Keratinocyte (primary cell): Measurements from ENCODE around the gene TMA16. TPM values are rescaled to one million over a fixed set of nuclear protein-coding genes. Genes with fewer than 3 reads are reported as not detected.

ENCODE experiments used
- DNase-seq: peaks from one replicate; pipeline ENCODE4 v3.0.0-alpha.2; 2011; ENCODE audit warnings: low read depth, missing footprints, low spot score
- FAIRE-seq: peaks from 2 replicates; lab custom pipeline; 2011; peaks lifted over from hg19 to GRCh38; lab: Jason Lieb, UNC
- H2AFZ ChIP-seq: 2 replicates; pipeline ENCODE4 v1.6.0; 2012; ENCODE audit warnings: low read length, control low read depth, inconsistent platforms; ENCODE audit not compliant: control insufficient read depth
- H3K27ac ChIP-seq: 2 replicates; pipeline ENCODE4 v1.5.1; 2011; ENCODE audit warnings: low read length; ENCODE audit not compliant: control insufficient read depth, insufficient read depth
- H3K27me3 ChIP-seq: 3 replicates; pipeline ENCODE4 v1.6.0; 2011; ENCODE audit warnings: low read length; ENCODE audit not compliant: control insufficient read depth, insufficient read depth; ENCODE audit errors: extremely low read depth
- H3K36me3 ChIP-seq, 2 experiments: 2 replicates in 1 of 2; 3 replicates in 1 of 2; pipeline ENCODE4 v1.5.1; 2011; ENCODE audit warnings: low read length in 2 of 2, mild to moderate bottlenecking in 1 of 2; ENCODE audit not compliant: control insufficient read depth in 2 of 2, insufficient read depth in 2 of 2; ENCODE audit errors: extremely low read depth in 1 of 2
- H3K4me1 ChIP-seq: 3 replicates; pipeline ENCODE4 v1.5.1; 2011; ENCODE audit warnings: low read length; ENCODE audit not compliant: control insufficient read depth, insufficient read depth; ENCODE audit errors: extremely low read depth
- H3K4me2 ChIP-seq: 3 replicates; pipeline ENCODE4 v1.6.0; 2011; ENCODE audit warnings: low read depth, low read length; ENCODE audit not compliant: control insufficient read depth, insufficient read depth; ENCODE audit errors: extremely low read depth
- H3K4me3 ChIP-seq, 3 experiments: fragments of 200-600 bp in 1 of 3; sonication (generic) in 1 of 3; 2 replicates in 2 of 3; 3 replicates in 1 of 3; pipeline ENCODE4 v1.5.1; 2011 to 2016; ENCODE audit warnings: low read length in 3 of 3, mild to moderate bottlenecking in 3 of 3, control low read depth in 2 of 3, inconsistent platforms in 1 of 3, low read depth in 1 of 3, mixed read lengths in 1 of 3, mixed run types in 1 of 3, moderate library complexity in 1 of 3; ENCODE audit not compliant: control insufficient read depth in 2 of 3, insufficient read depth in 2 of 3; ENCODE audit errors: extremely low read depth in 1 of 3
- H3K79me2 ChIP-seq: 2 replicates; pipeline ENCODE4 v1.6.0; 2012; ENCODE audit warnings: low read length; ENCODE audit not compliant: control insufficient read depth, insufficient read depth
- H3K9ac ChIP-seq: 3 replicates; pipeline ENCODE4 v1.6.0; 2011; ENCODE audit warnings: low read length; ENCODE audit not compliant: control insufficient read depth, insufficient read depth; ENCODE audit errors: extremely low read depth
- H3K9me1 ChIP-seq: 3 replicates; pipeline ENCODE4 v1.6.0; 2011; ENCODE audit warnings: low read length; ENCODE audit not compliant: control insufficient read depth, insufficient read depth; ENCODE audit errors: extremely low read depth
- H3K9me3 ChIP-seq: 2 replicates; pipeline ENCODE4 v1.5.1; 2012; ENCODE audit warnings: low read depth, low read length; ENCODE audit not compliant: control insufficient read depth
- H4K20me1 ChIP-seq: 3 replicates; pipeline ENCODE4 v1.6.0; 2011; ENCODE audit warnings: low read length; ENCODE audit not compliant: control insufficient read depth, insufficient read depth; ENCODE audit errors: extremely low read depth
- EZH2 ChIP-seq: IDR thresholded peaks from one replicate; pipeline ENCODE4 v1.6.1; 2012; ENCODE audit warnings: inconsistent platforms, mild to moderate bottlenecking, low read length, moderate library complexity
- dilution Hi-C: fragments of 300-500 bp; cut with MboI; formaldehyde crosslinking; loops from one replicate; pipeline ENCODE4 v1.7.0; 2020; ENCODE audit warnings: low sequenced_read_pairs; ENCODE audit not compliant: extremely low pct_ligation_motif_present
- polyA plus RNA-seq, 5 experiments: library from polyadenylated mRNA; depleted of rRNA in 3 of 5; stranded (reverse) in 3 of 5; stranded (forward) in 1 of 5; unstranded in 1 of 5; fragments of >200 nt; gene quantifications; 1 replicate in 1 of 5; 2 replicates in 3 of 5; 3 replicates in 1 of 5; pipeline versions ENCODE4 v1.2.1 to v1.2.3, GENCODE V29; 2011 to 2012; ENCODE audit warnings: missing spikeins in 2 of 5, low read depth in 1 of 5, low replicate concordance in 1 of 5
- TF ChIP-seq, protein P1 (sequence below), 3 experiments: IDR thresholded peaks in 1 of 3; conservative IDR thresholded peaks in 1 of 3; optimal IDR thresholded peaks in 1 of 3; 2 replicates in 2 of 3; 3 replicates in 1 of 3; pipeline versions ENCODE3 to v1.5.1; 2011; ENCODE audit warnings: low read length in 3 of 3, mild to moderate bottlenecking in 3 of 3, moderate library complexity in 2 of 3, control low read depth in 1 of 3, inconsistent platforms in 1 of 3; ENCODE audit not compliant: insufficient read depth in 2 of 3; ENCODE audit errors: extremely low read depth in 1 of 3

The TMA16 gene
- polyA plus RNA-seq, 1 donor (not counting 4 experiments of a cell fraction or from before 2014, with no cell fraction given): 21.3 TPM

DNA sequence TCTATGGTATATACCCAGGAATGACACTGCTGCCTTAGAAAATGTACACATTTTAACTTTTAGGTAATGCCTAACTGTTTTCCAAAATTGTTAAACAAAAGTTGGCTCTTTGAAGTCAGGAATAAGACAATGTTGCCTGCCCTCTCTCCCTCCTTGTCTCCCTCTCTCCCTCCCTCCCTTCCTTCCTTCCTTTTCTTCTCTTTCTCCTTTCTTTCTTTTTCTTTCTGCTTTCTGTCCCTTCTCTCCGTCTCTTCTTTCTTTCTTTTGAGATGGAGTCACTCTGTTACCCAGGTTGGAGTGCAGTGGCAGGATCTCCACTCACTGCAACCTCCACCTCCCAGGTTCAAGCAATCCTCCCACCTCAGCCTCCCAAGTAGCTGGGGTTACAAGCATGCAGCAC, 4.6 kb upstream of the TMA16 start:
- H3K9me1 ChIP-seq: no peaks in the 10 kb centered on the region
- FAIRE-seq (no peak), DNase-seq (no peak)
- no peaks in the 10 kb centered on the region for H3K4me1 ChIP-seq
- TF ChIP-seq, protein P1, sequence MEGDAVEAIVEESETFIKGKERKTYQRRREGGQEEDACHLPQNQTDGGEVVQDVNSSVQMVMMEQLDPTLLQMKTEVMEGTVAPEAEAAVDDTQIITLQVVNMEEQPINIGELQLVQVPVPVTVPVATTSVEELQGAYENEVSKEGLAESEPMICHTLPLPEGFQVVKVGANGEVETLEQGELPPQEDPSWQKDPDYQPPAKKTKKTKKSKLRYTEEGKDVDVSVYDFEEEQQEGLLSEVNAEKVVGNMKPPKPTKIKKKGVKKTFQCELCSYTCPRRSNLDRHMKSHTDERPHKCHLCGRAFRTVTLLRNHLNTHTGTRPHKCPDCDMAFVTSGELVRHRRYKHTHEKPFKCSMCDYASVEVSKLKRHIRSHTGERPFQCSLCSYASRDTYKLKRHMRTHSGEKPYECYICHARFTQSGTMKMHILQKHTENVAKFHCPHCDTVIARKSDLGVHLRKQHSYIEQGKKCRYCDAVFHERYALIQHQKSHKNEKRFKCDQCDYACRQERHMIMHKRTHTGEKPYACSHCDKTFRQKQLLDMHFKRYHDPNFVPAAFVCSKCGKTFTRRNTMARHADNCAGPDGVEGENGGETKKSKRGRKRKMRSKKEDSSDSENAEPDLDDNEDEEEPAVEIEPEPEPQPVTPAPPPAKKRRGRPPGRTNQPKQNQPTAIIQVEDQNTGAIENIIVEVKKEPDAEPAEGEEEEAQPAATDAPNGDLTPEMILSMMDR (optimal IDR thresholded peaks at IDR 0.05 in 1 of 3, IDR thresholded peaks at IDR 0.05 in 1 of 3, conservative IDR thresholded peaks at IDR 0.05 in 1 of 3; ENCODE audit: extremely low read depth in 1 of 3, insufficient read depth in 2 of 3, low read length in 3 of 3): no peak
- no peak for TF ChIP-seq EZH2
- no peaks in the 10 kb centered on the region for H3K9me3 ChIP-seq
- no peak overlapping the region for H3K27ac ChIP-seq
- peaks cover 5% of the 10 kb centered on the region for H3K79me2 ChIP-seq
- no peaks in the 10 kb centered on the region for H4K20me1 ChIP-seq
- dilution Hi-C loops: no loop called here
- H3K27me3 ChIP-seq: no peaks in the 10 kb centered on the region
- H3K4me3 ChIP-seq: no peak overlapping the region
- no peak overlapping the region for H3K4me2 ChIP-seq
- no peak overlapping the region for H2AFZ ChIP-seq
- no peak overlapping the region for H3K9ac ChIP-seq
- no peaks in the 10 kb centered on the region for H3K36me3 ChIP-seq

DNA sequence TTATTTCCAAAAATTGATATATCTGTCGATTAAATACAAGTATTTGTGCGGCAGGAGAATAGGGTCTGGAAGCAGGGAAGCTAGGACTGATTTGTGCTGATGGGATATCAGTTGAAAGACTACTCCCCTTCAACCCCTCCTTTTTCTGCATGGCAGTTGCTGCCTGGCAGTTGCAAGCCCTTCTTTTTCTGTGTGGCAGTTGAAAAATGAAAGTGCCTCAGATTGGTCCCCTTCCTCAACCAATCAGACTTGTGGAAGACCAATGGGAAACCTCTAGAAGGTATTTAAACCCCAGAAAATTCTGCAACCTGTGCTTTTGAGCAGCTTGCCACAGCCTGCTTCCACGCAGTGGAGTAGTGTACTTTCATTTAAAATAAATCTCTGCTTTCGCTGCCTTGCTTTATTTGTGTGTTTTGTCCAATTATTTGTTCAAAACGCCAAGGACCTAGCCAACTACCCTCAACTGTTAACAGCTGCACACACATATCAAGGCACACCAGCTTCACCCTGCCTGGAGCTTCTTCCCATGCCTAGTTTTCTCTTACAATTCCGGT, 1.5 kb upstream of the TMA16 start:
- no peaks in the 10 kb centered on the region for H3K27me3 ChIP-seq
- H3K4me1 ChIP-seq: peaks cover 10% of the 10 kb centered on the region
- H3K9me3 ChIP-seq: no peaks in the 10 kb centered on the region
- H3K4me3 ChIP-seq: no peak overlapping the region
- H3K4me2 ChIP-seq: no peak overlapping the region
- TF ChIP-seq, protein P1 (optimal IDR thresholded peaks at IDR 0.05 in 1 of 3, IDR thresholded peaks at IDR 0.05 in 1 of 3, conservative IDR thresholded peaks at IDR 0.05 in 1 of 3; ENCODE audit: extremely low read depth in 1 of 3, insufficient read depth in 2 of 3, low read length in 3 of 3): no peak
- TF ChIP-seq EZH2: no peak
- no peak for FAIRE-seq
- H3K36me3 ChIP-seq: no peaks in the 10 kb centered on the region
- H2AFZ ChIP-seq: no peak overlapping the region
- peaks cover 5% of the 10 kb centered on the region for H4K20me1 ChIP-seq
- H3K27ac ChIP-seq: no peak overlapping the region
- no peaks in the 10 kb centered on the region for H3K9me1 ChIP-seq
- dilution Hi-C loops: no loop called here
- H3K79me2 ChIP-seq: peaks cover 36% of the 10 kb centered on the region
- no peak for DNase-seq
- no peak overlapping the region for H3K9ac ChIP-seq
